Measurements from ENCODE around the gene TRIM10. TPM values are rescaled to one million over a fixed set of nuclear protein-coding genes. Genes with fewer than 3 reads are reported as not detected.

The TRIM10 gene
- total RNA-seq, 1 donor from 2014 or later, result not detected

DNA sequence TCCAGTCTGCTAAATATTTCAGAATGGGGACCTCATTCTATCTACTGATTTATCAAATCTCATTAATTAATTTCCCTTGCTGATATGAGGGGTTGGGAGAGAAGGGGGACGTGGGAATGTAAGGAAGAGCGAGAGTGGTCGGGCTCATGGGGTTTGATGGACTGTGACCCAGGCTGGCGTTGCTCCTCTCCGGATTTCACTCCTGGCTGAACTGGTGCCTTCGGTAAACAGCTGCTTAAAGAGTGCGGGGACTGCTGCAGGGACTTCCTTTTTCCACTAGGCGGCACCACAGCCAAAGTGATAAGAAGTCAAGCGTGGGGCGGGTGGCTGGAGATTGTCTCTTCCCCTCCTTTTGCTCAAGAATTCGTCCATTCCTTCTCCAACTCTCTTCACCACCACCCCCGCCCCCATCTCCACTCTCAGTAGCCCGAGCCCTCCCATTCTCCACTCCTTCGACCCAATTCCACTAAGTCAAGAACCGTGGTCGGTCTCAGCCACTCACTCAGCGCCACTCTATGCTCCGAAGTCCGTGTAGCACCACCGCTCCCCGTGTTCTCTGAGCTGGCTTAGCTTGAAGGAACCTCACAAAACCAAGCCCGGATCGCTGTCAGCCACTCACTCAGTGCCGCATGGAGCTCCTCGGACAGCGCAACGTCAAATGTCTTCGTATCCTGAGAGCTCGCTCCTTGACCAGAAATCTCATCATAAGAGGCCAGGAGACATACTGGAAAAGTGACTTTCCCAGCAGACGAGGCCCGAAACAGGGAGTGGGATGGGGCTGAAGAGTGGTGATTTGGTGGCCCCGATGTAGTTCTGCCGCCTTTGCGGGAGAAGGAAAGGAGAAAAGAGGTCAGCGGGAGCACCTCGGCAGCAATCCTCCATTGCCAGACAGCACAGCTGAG, 57.8 kb downstream of the TRIM10 start:
- Mint-ChIP-seq H3K4me1 (ENCODE audit: low read depth, unreplicated experiment) (peaks cover 10% of the 10 kb centered on the region), H3K27ac (ENCODE audit: unreplicated experiment) (no peak overlapping the region), H3K9me3 (ENCODE audit: unreplicated experiment) (peaks cover 6% of the 10 kb centered on the region), H3K27me3 (ENCODE audit: unreplicated experiment) (peaks cover 31% of the 10 kb centered on the region), H3K4me3 (ENCODE audit: unreplicated experiment) (peak overlapping the region; percentile 89), H3K36me3 (ENCODE audit: unreplicated experiment) (no peaks in the 10 kb centered on the region)
- peak; percentile 84 for DNase-seq
- TF ChIP-seq, protein P1, sequence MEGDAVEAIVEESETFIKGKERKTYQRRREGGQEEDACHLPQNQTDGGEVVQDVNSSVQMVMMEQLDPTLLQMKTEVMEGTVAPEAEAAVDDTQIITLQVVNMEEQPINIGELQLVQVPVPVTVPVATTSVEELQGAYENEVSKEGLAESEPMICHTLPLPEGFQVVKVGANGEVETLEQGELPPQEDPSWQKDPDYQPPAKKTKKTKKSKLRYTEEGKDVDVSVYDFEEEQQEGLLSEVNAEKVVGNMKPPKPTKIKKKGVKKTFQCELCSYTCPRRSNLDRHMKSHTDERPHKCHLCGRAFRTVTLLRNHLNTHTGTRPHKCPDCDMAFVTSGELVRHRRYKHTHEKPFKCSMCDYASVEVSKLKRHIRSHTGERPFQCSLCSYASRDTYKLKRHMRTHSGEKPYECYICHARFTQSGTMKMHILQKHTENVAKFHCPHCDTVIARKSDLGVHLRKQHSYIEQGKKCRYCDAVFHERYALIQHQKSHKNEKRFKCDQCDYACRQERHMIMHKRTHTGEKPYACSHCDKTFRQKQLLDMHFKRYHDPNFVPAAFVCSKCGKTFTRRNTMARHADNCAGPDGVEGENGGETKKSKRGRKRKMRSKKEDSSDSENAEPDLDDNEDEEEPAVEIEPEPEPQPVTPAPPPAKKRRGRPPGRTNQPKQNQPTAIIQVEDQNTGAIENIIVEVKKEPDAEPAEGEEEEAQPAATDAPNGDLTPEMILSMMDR (IDR thresholded peaks at IDR 0.05; ENCODE audit: partially characterized antibody, unreplicated experiment), result peak; percentile 89

- TF ChIP-seq, protein P1 (IDR thresholded peaks at IDR 0.05; ENCODE audit: partially characterized antibody, unreplicated experiment), result no peak
- Mint-ChIP-seq H3K27ac (ENCODE audit: unreplicated experiment) (no peak overlapping the region), H3K4me1 (ENCODE audit: low read depth, unreplicated experiment) (peaks cover 10% of the 10 kb centered on the region), H3K27me3 (ENCODE audit: unreplicated experiment) (peaks cover 29% of the 10 kb centered on the region), H3K4me3 (ENCODE audit: unreplicated experiment) (peak overlapping the region; percentile 89), H3K36me3 (ENCODE audit: unreplicated experiment) (no peaks in the 10 kb centered on the region), H3K9me3 (ENCODE audit: unreplicated experiment) (peaks cover 6% of the 10 kb centered on the region)
- no peak for DNase-seq
Observed at GRCh38 chr6:30102414-30102969, 58.5 kb downstream of the TRIM10 start.

Other genes starting within 250 kb of the TRIM10 start
- gene HLA-A, start 218.7 kb downstream of the TRIM10 start, total RNA-seq (ENCODE audit: unreplicated experiment), result 60.2 TPM
- gene POLR1H, start 99.9 kb downstream of the TRIM10 start, total RNA-seq (ENCODE audit: unreplicated experiment), result 17.0 TPM
- gene PPP1R11, start 94.0 kb downstream of the TRIM10 start, total RNA-seq (ENCODE audit: unreplicated experiment), result 52.3 TPM
- not detected for gene RNF39, start 85.4 kb downstream of the TRIM10 start, total RNA-seq (ENCODE audit: unreplicated experiment)
- not detected for gene TRIM31, start 48.1 kb downstream of the TRIM10 start, total RNA-seq (ENCODE audit: unreplicated experiment)
- gene TRIM40, start 25.1 kb downstream of the TRIM10 start, total RNA-seq (ENCODE audit: unreplicated experiment), result not detected
- not detected for gene TRIM15, start 2.3 kb upstream of the TRIM10 start, total RNA-seq (ENCODE audit: unreplicated experiment)
- 58.5 TPM for gene TRIM26, start 52.2 kb upstream of the TRIM10 start, total RNA-seq (ENCODE audit: unreplicated experiment)
- 14.0 TPM for gene TRIM39, start 165.7 kb upstream of the TRIM10 start, total RNA-seq (ENCODE audit: unreplicated experiment)
- gene RPP21, start 183.9 kb upstream of the TRIM10 start, total RNA-seq (ENCODE audit: unreplicated experiment), result 36.7 TPM